K562 (cell line): ENCODE results near the gene TTC4. TPM values are rescaled to one million over a fixed set of nuclear protein-coding genes. Genes with fewer than 3 reads are reported as not detected.

Experiments used
- BCL6 ChIP-seq: fragments of 250-450 bp; sonication (Bioruptor Pico); IDR thresholded peaks from 2 replicates; pipeline ENCODE4 v1.4.0; 2020
- BRF1 ChIP-seq: IDR thresholded peaks from 3 replicates; pipeline ENCODE4 v1.6.1; 2011; ENCODE audit warnings: borderline replicate concordance, mild to moderate bottlenecking; ENCODE audit not compliant: insufficient read length; ENCODE audit errors: extremely low read depth
- CBX3 ChIP-seq, 2 experiments: IDR thresholded peaks; 1 replicate in 1 of 2; 2 replicates in 1 of 2; pipeline ENCODE4 v1.6.1; 2012; ENCODE audit warnings: inconsistent platforms in 2 of 2, low read length in 2 of 2, borderline replicate concordance in 1 of 2, control low read depth in 1 of 2
- CHCHD3 ChIP-seq: fragments of 250-450 bp; sonication (Bioruptor Pico); IDR thresholded peaks from 2 replicates; pipeline ENCODE4 v2.1.2; 2022; ENCODE audit warnings: mild to moderate bottlenecking
- DLX4 ChIP-seq: fragments of 250-450 bp; sonication (Bioruptor Pico); IDR thresholded peaks from 2 replicates; pipeline ENCODE4 v1.6.1; 2021; ENCODE audit warnings: mild to moderate bottlenecking
- ESRRA ChIP-seq: fragments of 450-650 bp; IDR thresholded peaks from 2 replicates; pipeline ENCODE4 v1.6.1; 2014; ENCODE audit warnings: low read depth, mild to moderate bottlenecking, moderate library complexity, borderline replicate concordance
- EWSR1 ChIP-seq: fragments of 450-650 bp; IDR thresholded peaks from 2 replicates; pipeline ENCODE4 v1.6.1; 2018; ENCODE audit warnings: borderline replicate concordance, mild to moderate bottlenecking, low read depth, moderate library complexity; ENCODE audit not compliant: partially characterized antibody
- HMBOX1 ChIP-seq: sonication (generic); IDR thresholded peaks from 2 replicates; pipeline ENCODE4 v1.6.1; 2016
- HNRNPL ChIP-seq: fragments of 200-400 bp; formaldehyde crosslinking; IDR thresholded peaks from 2 replicates; pipeline ENCODE4 v1.6.1; 2017; ENCODE audit warnings: low read depth, mild to moderate bottlenecking, low read length
- ID3 ChIP-seq, 2 experiments: fragments of 250-450 bp in 1 of 2; fragments of 450-650 bp in 1 of 2; sonication (Bioruptor Pico) in 1 of 2; IDR thresholded peaks; 2 replicates each; pipeline versions ENCODE4 v1.6.1 to v1.8.0; 2016 to 2021; ENCODE audit warnings: mild to moderate bottlenecking in 2 of 2, moderate library complexity in 2 of 2, missing compliant biosample characterization in 1 of 2, missing genetic modification characterization in 1 of 2
- MAFK ChIP-seq: IDR thresholded peaks from 2 replicates; pipeline ENCODE4 v1.6.1; 2011; ENCODE audit warnings: low read length, improper control_type of control experiment
- MCM3 ChIP-seq: fragments of 450-650 bp; IDR thresholded peaks from 2 replicates; pipeline ENCODE4 v1.6.1; 2016
- MITF ChIP-seq: IDR thresholded peaks from 2 replicates; pipeline ENCODE4 v1.6.1; 2014; ENCODE audit warnings: antibody characterized with exemption
- MTA2 ChIP-seq: fragments of 450-650 bp; IDR thresholded peaks from 2 replicates; pipeline ENCODE4 v1.6.1; 2016; ENCODE audit warnings: low read depth
- PHF8 ChIP-seq: fragments of 200-600 bp; sonication (generic); IDR thresholded peaks from 2 replicates; pipeline ENCODE4 v1.6.1; 2012; ENCODE audit warnings: mixed run types, mild to moderate bottlenecking, inconsistent platforms, low read length, moderate library complexity, borderline replicate concordance
- PURB ChIP-seq: sonication (generic); formaldehyde crosslinking; IDR thresholded peaks from 2 replicates; pipeline ENCODE4 v1.9.0; 2021; ENCODE audit warnings: low read depth, mild to moderate bottlenecking, missing genetic modification reagents
- RBM15 ChIP-seq: fragments of 200-400 bp; formaldehyde crosslinking; IDR thresholded peaks from 2 replicates; pipeline ENCODE4 v1.6.1; 2018; ENCODE audit warnings: mild to moderate bottlenecking, low read length, moderate library complexity; ENCODE audit not compliant: insufficient read depth
- SETDB1 ChIP-seq: IDR thresholded peaks from one replicate; pipeline ENCODE4 v1.6.1; 2012; ENCODE audit warnings: low read length, control low read depth, inconsistent platforms
- SFPQ ChIP-seq: fragments of 200-400 bp; formaldehyde crosslinking; IDR thresholded peaks from 2 replicates; pipeline ENCODE4 v1.6.1; 2017; ENCODE audit warnings: mild to moderate bottlenecking, low read depth, low read length, moderate library complexity
- USF2 ChIP-seq: sonication (generic); formaldehyde crosslinking; IDR thresholded peaks from 2 replicates; pipeline ENCODE4 v1.5.0; 2020; ENCODE audit warnings: missing genetic modification reagents
- ZNF134 ChIP-seq: fragments of 250-450 bp; sonication (Bioruptor Pico); conservative IDR thresholded peaks from 2 replicates; pipeline ENCODE4 v1.4.0; 2020
- polyA plus RNA-seq, 8 experiments: library from polyadenylated mRNA; depleted of rRNA in 4 of 8; stranded (reverse) in 5 of 8; unstranded in 3 of 8; fragments of >200 nt; fragmentation: Nextera tagmentation in 2 of 8; fragmentation: Illumina TruSeq in 1 of 8; extraction: Ambion mirVana in 2 of 8; extraction: Trizol in 1 of 8; gene quantifications; 2 replicates each; pipeline versions ENCODE4 v1.2.1 to v1.2.3, GENCODE V29; 2011 to 2014; ENCODE audit warnings: inconsistent platforms in 1 of 8, missing spikeins in 1 of 8
- total RNA-seq, 7 experiments: library from RNA; depleted of rRNA in 6 of 7; stranded (reverse); fragments of >200 nt in 6 of 7; fragmentation: Illumina TruSeq in 2 of 7; extraction: Trizol in 2 of 7; gene quantifications; 2 replicates each; pipeline versions ENCODE4 v1.2.1 to v1.2.3, GENCODE V29; 2011 to 2021; ENCODE audit warnings: low replicate concordance in 1 of 7

The TTC4 gene
- total and polyA plus RNA-seq, 9 of the 15 experiments (the other 6 are each of a cell fraction or from before 2014, with no cell fraction given), result 36.3 to 111 (median 54.1) TPM

- no peak for TF ChIP-seq RBM15
- no peak for TF ChIP-seq PURB (CRISPR knock-in tag)
- TF ChIP-seq MITF, result peak; percentile 44; the same call in 1 of the 2 replicates
- TF ChIP-seq CHCHD3 (CRISPR knock-in tag), result no peak
- TF ChIP-seq HNRNPL, result peak; percentile 73; the same call in 1 of the 2 replicates
- TF ChIP-seq DLX4, result no peak
- peak in 1 of 2 experiments; percentile 92; a peak in 2 of 3 replicates for TF ChIP-seq CBX3 (IDR thresholded peaks at IDR 0.05; ENCODE audit: borderline replicate concordance in 1 of 2, low read length in 2 of 2)
- no peak for TF ChIP-seq EWSR1
- no peak for TF ChIP-seq ID3 (CRISPR knock-in tag; IDR thresholded peaks at IDR 0.05)
- TF ChIP-seq ID3 (tag; IDR thresholded peaks at IDR 0.05), result peak; percentile 93
- TF ChIP-seq HMBOX1, result no peak
- TF ChIP-seq SETDB1, result no peak
- TF ChIP-seq BCL6, result no peak
- no peak for TF ChIP-seq BRF1
- no peak for TF ChIP-seq MTA2
- TF ChIP-seq USF2 (CRISPR knock-in tag), result 0 out of 2 replicates have a peak, but pooled peaks have one; percentile 18
- TF ChIP-seq MAFK, result peak; percentile 9; the same call in 1 of the 2 replicates
- TF ChIP-seq ESRRA, result peak; percentile 76
- TF ChIP-seq PHF8, result peak; percentile 95; the same call in 1 of the 2 replicates
- TF ChIP-seq MCM3, result no peak
- TF ChIP-seq SFPQ, result no peak
- TF ChIP-seq ZNF134 (CRISPR knock-in tag), result no peak
Observed at GRCh38 chr1:54715493-54716298, at the start of gene TTC4 (continued).
